H1 (cell line): Measurements from ENCODE around the gene GPR35. TPM values are rescaled to one million over a fixed set of nuclear protein-coding genes. Genes with fewer than 3 reads are reported as not detected.

Source experiments
- CTCF ChIA-PET: fragments of 300-600 bp; sonication (Branson Sonifier 250); formaldehyde crosslinking; loops from one replicate; lab custom pipeline; 2021; ENCODE audit not compliant: partially characterized antibody; lab: Charles Lee
- POLR2A ChIA-PET: fragments of 300-600 bp; sonication (Branson Sonifier 250); formaldehyde crosslinking; loops from one replicate; lab custom pipeline; 2021; ENCODE audit warnings: inconsistent platforms; ENCODE audit not compliant: partially characterized antibody; lab: Charles Lee
- DNase-seq, 2 experiments: peaks; one replicate each; pipeline versions ENCODE4 v3.0.0 to v3.0.0-alpha.2; 2010 to 2022; ENCODE audit warnings: low spot score in 2 of 2, low read depth in 1 of 2, mixed read lengths in 1 of 2
- FAIRE-seq: peaks from 2 replicates; lab custom pipeline; 2011; peaks lifted over from hg19 to GRCh38; lab: Jason Lieb, UNC
- H2AFZ ChIP-seq: 2 replicates; pipeline ENCODE4 v1.8.1; 2012; ENCODE audit warnings: low read length, inconsistent platforms
- H2AK5ac ChIP-seq: 2 replicates; pipeline ENCODE4 v1.6.1; 2013; ENCODE audit warnings: low read depth, low read length
- H2BK120ac ChIP-seq: replicated peaks from 2 replicates; pipeline ENCODE3; 2013; ENCODE audit warnings: low read depth, low read length, inconsistent platforms
- H2BK12ac ChIP-seq: 2 replicates; pipeline ENCODE4 v1.6.1; 2013; ENCODE audit warnings: low read depth, low read length
- H2BK15ac ChIP-seq: 2 replicates; pipeline ENCODE4 v1.6.1; 2013; ENCODE audit warnings: low read length
- H2BK20ac ChIP-seq: 2 replicates; pipeline ENCODE4 v1.6.1; 2013; ENCODE audit warnings: low read length
- H2BK5ac ChIP-seq: 2 replicates; pipeline ENCODE4 v1.6.1; 2013; ENCODE audit warnings: low read depth, low read length
- H3K14ac ChIP-seq: 2 replicates; pipeline ENCODE4 v1.6.1; 2013; ENCODE audit warnings: inconsistent platforms; ENCODE audit not compliant: insufficient read length
- H3K18ac ChIP-seq: 2 replicates; pipeline ENCODE4 v1.6.1; 2013; ENCODE audit warnings: low read length; ENCODE audit errors: extremely low read depth
- H3K23ac ChIP-seq: 2 replicates; pipeline ENCODE4 v1.6.1; 2013; ENCODE audit warnings: inconsistent platforms; ENCODE audit not compliant: insufficient read length
- H3K23me2 ChIP-seq: 2 replicates; pipeline ENCODE4 v1.6.1; 2013; ENCODE audit warnings: low read depth, low read length
- H3K27ac ChIP-seq: 2 replicates; pipeline ENCODE4 v1.6.1; 2011; ENCODE audit warnings: low read depth, low read length, inconsistent platforms
- H3K27me3 ChIP-seq, 4 experiments: replicated peaks in 1 of 4; 1 replicate in 1 of 4; 2 replicates in 3 of 4; pipeline versions ENCODE4 v1.6.1 to v1.8.1; 2011 to 2013; ENCODE audit warnings: low read length in 3 of 4, mild to moderate bottlenecking in 3 of 4, inconsistent platforms in 2 of 4, mixed read lengths in 2 of 4, moderate library complexity in 1 of 4; ENCODE audit not compliant: control insufficient read depth in 3 of 4, insufficient read depth in 3 of 4; ENCODE audit errors: extremely low read depth in 1 of 4
- H3K36me3 ChIP-seq, 4 experiments: 2 replicates each; pipeline versions ENCODE4 v1.6.1 to v1.8.1; 2011 to 2013; ENCODE audit warnings: mild to moderate bottlenecking in 4 of 4, low read length in 3 of 4, moderate library complexity in 2 of 4, control low read depth in 1 of 4, inconsistent platforms in 1 of 4; ENCODE audit not compliant: insufficient read depth in 4 of 4, control insufficient read depth in 2 of 4
- H3K4ac ChIP-seq: replicated peaks from 2 replicates; pipeline ENCODE3; 2013; ENCODE audit warnings: low read length, low read depth, mixed read lengths, inconsistent platforms; ENCODE audit not compliant: insufficient read length
- H3K4me1 ChIP-seq, 4 experiments: replicated peaks in 1 of 4; 1 replicate in 1 of 4; 2 replicates in 3 of 4; pipeline versions ENCODE4 v1.6.1 to v1.8.1; 2011 to 2013; ENCODE audit warnings: low read length in 3 of 4, inconsistent platforms in 2 of 4, mixed read lengths in 1 of 4; ENCODE audit not compliant: insufficient read depth in 4 of 4, control insufficient read depth in 3 of 4
- H3K4me2 ChIP-seq, 2 experiments: 2 replicates each; pipeline versions ENCODE4 v1.6.1 to v1.8.1; 2011 to 2013; ENCODE audit warnings: low read depth in 2 of 2, low read length in 2 of 2, control low read depth in 1 of 2, inconsistent platforms in 1 of 2, mild to moderate bottlenecking in 1 of 2; ENCODE audit not compliant: insufficient read depth in 1 of 2
- H3K4me3 ChIP-seq, 4 experiments: fragments of 200-600, 300-600 bp in 1 of 4; sonication (generic), shearing (Covaris generic), sonication (Bioruptor Twin) in 1 of 4; 2 replicates each; pipeline versions ENCODE4 v1.5.1 to v1.8.1; 2011 to 2016; ENCODE audit warnings: low read length in 4 of 4, low read depth in 3 of 4, control low read depth in 2 of 4, inconsistent platforms in 2 of 4, mild to moderate bottlenecking in 2 of 4, mixed read lengths in 1 of 4, moderate library complexity in 1 of 4; ENCODE audit not compliant: insufficient read depth in 2 of 4; ENCODE audit errors: extremely low read depth in 1 of 4
- H3K56ac ChIP-seq: replicated peaks from 2 replicates; pipeline ENCODE3; 2013; ENCODE audit warnings: low read depth, mild to moderate bottlenecking, mixed read lengths, low read length, inconsistent platforms; ENCODE audit not compliant: insufficient read length
- H3K79me1 ChIP-seq: 2 replicates; pipeline ENCODE4 v1.6.1; 2013; ENCODE audit warnings: low read depth, low read length, control low read depth
- H3K79me2 ChIP-seq, 2 experiments: 2 replicates each; pipeline versions ENCODE4 v1.6.1 to v1.8.1; 2012 to 2013; ENCODE audit warnings: low read length in 2 of 2, mild to moderate bottlenecking in 2 of 2, inconsistent platforms in 1 of 2; ENCODE audit not compliant: insufficient read depth in 2 of 2, control insufficient read depth in 1 of 2
- H3K9ac ChIP-seq, 4 experiments: replicated peaks in 1 of 4; 1 replicate in 1 of 4; 2 replicates in 3 of 4; pipeline versions ENCODE4 v1.6.1 to v1.8.1; 2011 to 2013; ENCODE audit warnings: low read depth in 3 of 4, low read length in 3 of 4, control low read depth in 2 of 4, mild to moderate bottlenecking in 2 of 4, moderate library complexity in 2 of 4, inconsistent platforms in 1 of 4; ENCODE audit errors: extremely low read depth in 1 of 4
- H3K9me3 ChIP-seq, 2 experiments: 2 replicates each; pipeline versions ENCODE4 v1.6.1 to v1.8.1; 2012 to 2013; ENCODE audit warnings: mild to moderate bottlenecking in 2 of 2, moderate library complexity in 2 of 2, control low read depth in 1 of 2, inconsistent platforms in 1 of 2, low read depth in 1 of 2, low read length in 1 of 2, mixed read lengths in 1 of 2; ENCODE audit not compliant: insufficient read depth in 2 of 2
- H4K20me1 ChIP-seq, 2 experiments: replicated peaks in 1 of 2; 2 replicates each; pipeline versions ENCODE3 to v1.8.1; 2011 to 2013; ENCODE audit warnings: inconsistent platforms in 2 of 2, low read length in 2 of 2, mild to moderate bottlenecking in 1 of 2; ENCODE audit not compliant: insufficient read depth in 2 of 2, control insufficient read depth in 1 of 2
- H4K5ac ChIP-seq: 2 replicates; pipeline ENCODE4 v1.6.1; 2013; ENCODE audit warnings: low read length, low read depth, mixed read lengths, inconsistent platforms; ENCODE audit not compliant: insufficient read length
- H4K8ac ChIP-seq: 2 replicates; pipeline ENCODE4 v1.8.0; 2013; ENCODE audit warnings: mild to moderate bottlenecking, moderate library complexity, low read length, inconsistent platforms; ENCODE audit not compliant: insufficient read depth; ENCODE audit errors: extremely low read depth
- H4K91ac ChIP-seq: replicated peaks from 2 replicates; pipeline ENCODE3; 2013; ENCODE audit warnings: low read length, mixed read lengths, inconsistent platforms; ENCODE audit not compliant: insufficient read length
- BACH1 ChIP-seq: IDR thresholded peaks from 2 replicates; pipeline ENCODE4 v1.6.1; 2012; ENCODE audit warnings: low read length, improper control_type of control experiment
- GTF2F1 ChIP-seq: IDR thresholded peaks from 2 replicates; pipeline ENCODE4 v1.6.1; 2012; ENCODE audit warnings: low read depth, low read length, improper control_type of control experiment, borderline replicate concordance
- MAX ChIP-seq: IDR thresholded peaks from 2 replicates; pipeline ENCODE4 v1.6.1; 2012; ENCODE audit warnings: inconsistent platforms
- POLR2AphosphoS5 ChIP-seq: IDR thresholded peaks from 2 replicates; pipeline ENCODE4 v1.6.1; 2011; ENCODE audit warnings: low read depth, low read length
- RBBP5 ChIP-seq: IDR thresholded peaks from 2 replicates; pipeline ENCODE4 v1.7.1; 2012; ENCODE audit warnings: low read depth, mild to moderate bottlenecking, inconsistent platforms, low read length, moderate library complexity, borderline replicate concordance
- SAP30 ChIP-seq: fragments of 300-600 bp; sonication (generic); IDR thresholded peaks from 2 replicates; pipeline ENCODE4 v1.7.1; 2012; ENCODE audit warnings: low read length, moderate library complexity, mild to moderate bottlenecking, inconsistent platforms; ENCODE audit not compliant: insufficient read depth, insufficient replicate concordance
- SIX5 ChIP-seq: IDR thresholded peaks from 2 replicates; pipeline ENCODE4 v1.6.1; 2011; ENCODE audit warnings: mild to moderate bottlenecking, low read depth, low read length
- SP4 ChIP-seq: IDR thresholded peaks from 2 replicates; pipeline ENCODE4 v1.6.1; 2012; ENCODE audit warnings: low read length, inconsistent platforms
- SRF ChIP-seq: IDR thresholded peaks from 2 replicates; pipeline ENCODE4 v1.6.1; 2011; ENCODE audit warnings: mild to moderate bottlenecking, low read depth, low read length, moderate library complexity
- TAF7 ChIP-seq: optimal IDR thresholded peaks from 2 replicates; pipeline ENCODE3; 2011; ENCODE audit warnings: low read depth, mild to moderate bottlenecking, inconsistent platforms, low read length, moderate library complexity, borderline replicate concordance
- WGBS, 2 experiments: shearing (Covaris generic) in 1 of 2; methylation state at CpG; one replicate each; pipeline versions ENCODE4 v1.1.6 to v1.1.7; 2013 to 2015; ENCODE audit warnings: low lambda C conversion rate in 2 of 2, mixed read lengths in 2 of 2, inconsistent platforms in 1 of 2, low coverage in 1 of 2, missing lambda C conversion rate in 1 of 2; ENCODE audit not compliant: insufficient replicate concordance in 2 of 2, insufficient coverage in 1 of 2, insufficient read length in 1 of 2; ENCODE audit errors: extremely low coverage in 1 of 2, missing lambda C conversion rate in 1 of 2; 5-methylcytosine and 5-hydroxymethylcytosine counted together
- polyA plus RNA-seq, 7 experiments: library from polyadenylated mRNA; depleted of rRNA in 3 of 7; stranded (reverse) in 5 of 7; unstranded in 2 of 7; fragments of >200 nt in 5 of 7; fragments of 200-250 nt in 2 of 7; gene quantifications; 1 replicate in 5 of 7; 2 replicates in 1 of 7; 4 replicates in 1 of 7; pipeline versions ENCODE4 v1.2.1 to v1.2.3, GENCODE V29; 2011 to 2013; ENCODE audit warnings: missing spikeins in 2 of 7, mixed read lengths in 2 of 7
- total RNA-seq: library from RNA; stranded (reverse); fragmentation: NEBNext Ultra II Directional; extraction: Animal tissue kit (Norgen Biotek cat#: 25700); gene quantifications from 2 replicates; pipeline ENCODE4 v1.2.1, GENCODE V29; 2021

GPR35 gene
- total and polyA plus RNA-seq, 2 of the 8 experiments (the other 6 are each of a cell fraction or from before 2014, with no cell fraction given), result 0.47 TPM; not detected in 1

- peaks cover 5 to 28% of the 10 kb centered on the region in 2 experiments for H4K20me1 ChIP-seq
- peak within 1 kb of the TSS; percentile 76; the same call in 1 of the 2 replicates for H2AK5ac ChIP-seq
- H4K5ac ChIP-seq, result peak within 1 kb of the TSS; percentile 95
- no peak within 1 kb of the TSS for H3K4ac ChIP-seq
- peaks cover 12% of the 10 kb centered on the region; the same call in 1 of the 2 replicates for H3K23me2 ChIP-seq
- no peak within 1 kb of the TSS for H2BK15ac ChIP-seq
- no peak within 1 kb of the TSS for H3K23ac ChIP-seq
- DNase-seq, result peak in 1 of 2 experiments; percentile 97
- H2BK12ac ChIP-seq, result no peak within 1 kb of the TSS; the same call in 1 of the 2 replicates
- H2BK5ac ChIP-seq, result no peak within 1 kb of the TSS; the same call in 1 of the 2 replicates
- H3K27me3 ChIP-seq, result no peaks in the 10 kb centered on the region
- H4K91ac ChIP-seq, result peak within 1 kb of the TSS; percentile 12
- peak within 1 kb of the TSS; percentile 48 for H4K8ac ChIP-seq
- no peak within 1 kb of the TSS; the same call in 1 of the 2 replicates for H2AFZ ChIP-seq
- H2BK120ac ChIP-seq, result no peak within 1 kb of the TSS
- peak within 1 kb of the TSS; percentile 25 for H3K14ac ChIP-seq
- FAIRE-seq, result no peak
- peaks cover 0 to 7% (median 2%) of the 10 kb centered on the region in 4 experiments; a peak in 3 of 8 replicates for H3K36me3 ChIP-seq
- ChIA-PET POLR2A (interaction anchor here (0.5 to 3.2 kb wide), 12 partner anchors 8 to 193 kb away, joined by 3 to 21 read pairs (median 4); partner anchors contain the start of gene RNPEPL1), CTCF (interaction anchor here (0.6 to 5.1 kb wide), 9 partner anchors 10 to 1381 kb away, joined by 3 to 37 read pairs (median 5); partner anchors contain the start of gene ANKMY1)
- H3K18ac ChIP-seq, result peak within 1 kb of the TSS; percentile 78
- H3K4me3 ChIP-seq, result peak within 1 kb of the TSS; percentile 94 to 97 (median 95)
- H3K79me1 ChIP-seq, result peaks cover 16% of the 10 kb centered on the region; the same call in 1 of the 2 replicates
- WGBS, 2 experiments, result 1% methylated on average over 74 of the region's 88 CpGs; no CpG with 5 or more reads in 1 of the 2 experiments
- peaks cover 4 to 47% of the 10 kb centered on the region in 2 experiments; a peak in 3 of 4 replicates for H3K79me2 ChIP-seq
- H3K4me1 ChIP-seq, result peaks cover 0 to 14% (median 11%) of the 10 kb centered on the region in 4 experiments; a peak in 6 of 7 replicates
- peak within 1 kb of the TSS; percentile 77 to 95 for H3K4me2 ChIP-seq
- no peaks in the 10 kb centered on the region for H3K9me3 ChIP-seq
- H3K9ac ChIP-seq, result peak within 1 kb of the TSS; percentile 48 to 87 (median 70)
- peak within 1 kb of the TSS; percentile 82 for H3K56ac ChIP-seq
- H2BK20ac ChIP-seq, result no peak within 1 kb of the TSS
- H3K27ac ChIP-seq, result no peak within 1 kb of the TSS
- TF ChIP-seq BACH1 (peak; percentile 17; the same call in 1 of the 2 replicates), POLR2AphosphoS5 (peak; percentile 41; the same call in 1 of the 2 replicates), TAF7 (no peak), SAP30 (peak; percentile 44), SRF (no peak), GTF2F1 (peak; percentile 21; the same call in 1 of the 2 replicates), SP4 (no peak), SIX5 (peak; percentile 88), RBBP5 (peak; percentile 62; the same call in 1 of the 2 replicates), MAX (peak; percentile 61)
These were observed 38.9 kb upstream of the GPR35 start, which contains the start of gene CAPN10 for GRCh38 chr2:240586198-240586918. CAPN10 (plus strand) TSS chr2:240586734; CDS start chr2:240586912, 178 bp downstream.
